Heart left ventricle (tissue), 16 donors: ENCODE data around the gene PRR22. TPM values are rescaled to one million over a fixed set of nuclear protein-coding genes. Genes with fewer than 3 reads are reported as not detected.

Source experiments
- ATAC-seq, 4 donors: fragments of 200-7000 bp; cut with Tn5 transposase; one replicate each; pipeline ENCODE4 v1.9.1; 2020 to 2022; ENCODE audit warnings: moderate library complexity in 4 of 4, mild to moderate bottlenecking in 3 of 4, moderate number of reproducible peaks in 1 of 4
- DNase-seq, 5 donors: peaks; one replicate each; pipeline ENCODE4 v3.0.0-alpha.2; 2020
- H3K27ac ChIP-seq, 12 donors: fragments of 200-600 bp; sonication (generic) in 4 of 12; one replicate each; pipeline versions ENCODE4 v1.5.0 to v1.8.0; 2016 to 2022; ENCODE audit warnings: mild to moderate bottlenecking in 2 of 12
- H3K27me3 ChIP-seq, 9 donors: fragments of 200-600 bp; sonication (generic) in 2 of 9; one replicate each; pipeline versions ENCODE4 v1.5.1 to v1.8.0; 2016 to 2022; ENCODE audit warnings: mild to moderate bottlenecking in 3 of 9
- H3K36me3 ChIP-seq, 9 donors: fragments of 200-600 bp; sonication (generic) in 2 of 9; one replicate each; pipeline versions ENCODE4 v1.5.0 to v1.8.0; 2018 to 2022; ENCODE audit warnings: mild to moderate bottlenecking in 2 of 9
- H3K4me1 ChIP-seq, 12 donors: fragments of 200-600 bp; sonication (generic) in 4 of 12; one replicate each; pipeline versions ENCODE4 v1.5.0 to v1.8.0; 2016 to 2022; ENCODE audit warnings: mild to moderate bottlenecking in 3 of 12
- H3K4me3 ChIP-seq, 12 donors: fragments of 200-600 bp; sonication (generic) in 4 of 12; one replicate each; pipeline versions ENCODE4 v1.5.0 to v1.8.0; 2017 to 2022; ENCODE audit warnings: mild to moderate bottlenecking in 9 of 12, moderate library complexity in 4 of 12
- H3K9me3 ChIP-seq, 12 donors: fragments of 200-600 bp; sonication (generic) in 4 of 12; one replicate each; pipeline versions ENCODE4 v1.5.0 to v1.8.0; 2016 to 2022; ENCODE audit warnings: mild to moderate bottlenecking in 1 of 12
- POLR2A ChIP-seq, 2 donors: fragments of 450-650 bp; IDR thresholded peaks; one replicate each; pipeline ENCODE4 v1.6.1; 2017; ENCODE audit warnings: antibody characterized with exemption in 2 of 2, mild to moderate bottlenecking in 2 of 2, moderate library complexity in 2 of 2
- WGBS, 4 donors: extraction: QIAGEN DNeasy Blood & Tissue Kit in 2 of 4; methylation state at CpG; one replicate each; pipeline versions ENCODE4 v1.1.5 to v1.1.7; 2013 to 2018; 5-methylcytosine and 5-hydroxymethylcytosine counted together
- intact Hi-C, 10 donors: fragments of 100-400 bp; cut with DNase I; formaldehyde crosslinking; loops; one replicate each; pipeline versions ENCODE4 v1.11.1 to v1.14.2; 2022
- polyA plus RNA-seq, 2 donors: library from polyadenylated mRNA; stranded (reverse); fragments of 200-250 nt; gene quantifications; one replicate each; pipeline ENCODE4 v1.2.3, GENCODE V29; 2013
- total RNA-seq, 9 donors: library from RNA; depleted of rRNA in 2 of 9; stranded (reverse); fragments of >200 nt in 2 of 9; fragmentation: NEBNext Ultra II Directional in 3 of 9; extraction: Animal tissue kit (Norgen Biotek cat#: 25700) in 3 of 9; gene quantifications; one replicate each; pipeline versions ENCODE4 v1.1.0 to v1.2.4, GENCODE V29; 2016 to 2023
- TF ChIP-seq, protein P1 (sequence below), 12 donors: fragments of 200-600 bp; sonication (generic) in 4 of 12; IDR thresholded peaks; one replicate each; pipeline versions ENCODE4 v1.5.0 to v1.8.0; 2018 to 2022; ENCODE audit warnings: antibody characterized with exemption in 12 of 12, mild to moderate bottlenecking in 5 of 12
- donor health status: ischemic (EF 13 %, LVEDD 7.1; RV severe dilation, severe dysfunction).
- donor health status: healthy with polysubstance abuse.
- donor health status: DM: no; HTN: yes; CAD: no.
- donor health status: DM: no; HTN: no; CAD: no.
- donor health status: ischemic (EF 25% LVEDD 6.9; RV normal size, moderate dysfunction).
- donor health status: ischemic (EF 25% LVEDD 5.7; RV mildly dilated, moderate dysfunction).
- donor health status: healthy.
- donor health status: DM: yes; HTN: yes; CAD: no.
- donor health status: ischemic (EF 35%, LVEDD 5.7; RV mildly dilated, moderate dysfunction).
- donor health status: nonischemic (EF 11% LVEDD 7.7; RV severe dilation, severe dysfunction).
- donor health status: DM: yes; HTN: yes; CAD: no.
- donor health status: PGD.
- donor health status: ischemic (EF 29% LVEDD 5.4; RV normal size, mild dysfunction).
- donor health status: nonischemic (EF 23%, LVEDD 6.1; RV moderate dilation, normal function).

Gene PRR22
- total and polyA plus RNA-seq, 11 donors: 0.91 to 1.9 (median 1.1) TPM; not detected in 2

DNA sequence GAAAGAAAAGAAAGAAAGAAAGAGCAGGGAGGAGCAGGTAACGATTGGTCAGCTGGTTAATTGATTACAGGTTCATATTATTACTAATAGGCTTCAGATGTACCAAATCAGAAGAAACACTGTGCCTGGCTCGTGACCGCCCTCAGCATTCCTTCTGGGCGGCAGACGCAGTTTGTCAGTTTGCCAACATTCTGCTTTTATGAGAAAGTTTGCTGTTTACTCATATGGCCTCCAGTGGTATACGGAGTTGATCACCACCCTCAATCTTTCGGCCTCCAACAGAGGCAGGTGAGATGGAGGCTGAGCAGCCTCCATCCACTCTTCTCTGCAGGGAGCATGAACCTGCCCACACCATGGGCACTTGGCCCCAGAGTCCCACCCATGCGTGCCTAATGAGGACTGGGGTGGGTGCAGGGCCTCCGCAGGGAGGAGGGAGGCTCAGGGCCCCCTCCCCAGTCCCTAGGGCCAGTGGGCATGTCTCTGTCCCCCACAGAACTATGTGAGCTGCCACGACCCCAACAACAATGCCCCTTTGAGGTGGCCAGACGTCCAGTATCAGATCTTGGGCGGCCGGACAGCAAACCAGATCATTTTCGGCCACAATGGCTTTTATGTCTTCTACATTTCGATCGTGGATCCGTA lies 8.8 kb downstream of the PRR22 start:
- no peak overlapping the region for H3K27ac ChIP-seq
- H3K4me1 ChIP-seq: no peaks in the 10 kb centered on the region
- no peak for TF ChIP-seq POLR2A (IDR thresholded peaks at IDR 0.05)
- TF ChIP-seq, protein P1, sequence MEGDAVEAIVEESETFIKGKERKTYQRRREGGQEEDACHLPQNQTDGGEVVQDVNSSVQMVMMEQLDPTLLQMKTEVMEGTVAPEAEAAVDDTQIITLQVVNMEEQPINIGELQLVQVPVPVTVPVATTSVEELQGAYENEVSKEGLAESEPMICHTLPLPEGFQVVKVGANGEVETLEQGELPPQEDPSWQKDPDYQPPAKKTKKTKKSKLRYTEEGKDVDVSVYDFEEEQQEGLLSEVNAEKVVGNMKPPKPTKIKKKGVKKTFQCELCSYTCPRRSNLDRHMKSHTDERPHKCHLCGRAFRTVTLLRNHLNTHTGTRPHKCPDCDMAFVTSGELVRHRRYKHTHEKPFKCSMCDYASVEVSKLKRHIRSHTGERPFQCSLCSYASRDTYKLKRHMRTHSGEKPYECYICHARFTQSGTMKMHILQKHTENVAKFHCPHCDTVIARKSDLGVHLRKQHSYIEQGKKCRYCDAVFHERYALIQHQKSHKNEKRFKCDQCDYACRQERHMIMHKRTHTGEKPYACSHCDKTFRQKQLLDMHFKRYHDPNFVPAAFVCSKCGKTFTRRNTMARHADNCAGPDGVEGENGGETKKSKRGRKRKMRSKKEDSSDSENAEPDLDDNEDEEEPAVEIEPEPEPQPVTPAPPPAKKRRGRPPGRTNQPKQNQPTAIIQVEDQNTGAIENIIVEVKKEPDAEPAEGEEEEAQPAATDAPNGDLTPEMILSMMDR (IDR thresholded peaks at IDR 0.05): no peak
- no peaks in the 10 kb centered on the region for H3K9me3 ChIP-seq
- no peak overlapping the region for H3K4me3 ChIP-seq
- no peaks in the 10 kb centered on the region for H3K27me3 ChIP-seq
- H3K36me3 ChIP-seq: no peaks in the 10 kb centered on the region
- peak in 1 of 4 donors; percentile 18 for ATAC-seq
- intact Hi-C loops: loop anchor here in 2 of 10 donors (10.0 kb wide), 1 partner anchor 249 kb away; no protein-coding TSS in a partner anchor
- DNase-seq: no peak
- WGBS, 4 donors: 64 to 75% (median 69%) methylated on average over 7 to 17 of the region's 17 CpGs

DNA sequence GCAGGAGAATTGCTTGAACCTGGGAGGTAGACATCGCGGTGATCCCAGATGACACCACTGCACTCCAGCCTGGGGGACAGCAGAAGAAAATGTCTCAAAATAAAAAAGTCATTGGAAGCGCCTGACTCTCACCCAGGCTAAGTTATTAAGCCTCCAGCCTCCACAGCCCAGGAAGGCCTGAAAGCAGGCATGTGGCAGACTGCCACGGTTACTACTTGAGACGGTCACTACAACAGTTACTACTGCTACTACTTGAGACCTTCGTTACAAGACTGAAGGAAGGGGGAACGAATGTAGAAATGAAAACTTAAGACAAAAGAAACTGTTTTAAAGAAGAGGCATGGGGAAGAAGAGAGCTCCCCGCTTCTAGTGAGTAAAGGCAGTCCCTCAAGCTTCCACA lies 9.6 kb downstream of the PRR22 start:
- ATAC-seq (no peak), DNase-seq (no peak)
- 76 to 87% (median 83%) methylated on average over 8 of the region's 8 CpGs for WGBS, 4 donors
- TF ChIP-seq, protein P1 (IDR thresholded peaks at IDR 0.05): no peak
- no peak for TF ChIP-seq POLR2A (IDR thresholded peaks at IDR 0.05)
- intact Hi-C loops: loop anchor here in 4 of 10 donors (5.0 to 10.0 kb wide), 2 partner anchors 247 to 250 kb away; no protein-coding TSS in a partner anchor
- Histone ChIP-seq H3K4me1 (no peaks in the 10 kb centered on the region), H3K4me3 (no peak overlapping the region), H3K36me3 (no peaks in the 10 kb centered on the region), H3K27me3 (no peaks in the 10 kb centered on the region), H3K9me3 (no peaks in the 10 kb centered on the region), H3K27ac (no peak overlapping the region)

DNA sequence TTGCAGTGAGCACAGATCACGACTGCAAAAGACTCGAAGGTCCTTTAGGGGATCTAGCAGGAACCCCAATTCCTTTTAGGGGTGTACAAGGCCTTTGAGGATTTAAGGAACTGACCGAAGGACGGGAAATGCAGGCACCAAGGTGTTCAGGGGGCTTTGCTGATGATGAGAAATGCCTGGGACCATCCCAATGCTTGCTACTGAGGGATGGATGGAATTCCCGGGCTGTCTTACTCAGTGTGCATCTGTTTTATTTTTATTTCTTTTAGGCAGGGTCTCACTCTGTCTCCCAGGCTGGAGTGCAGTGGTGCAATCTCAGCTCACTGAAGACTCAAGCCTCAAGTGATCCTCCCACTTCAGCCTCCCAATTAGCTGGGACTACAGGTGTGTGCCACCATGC lies 11.3 kb downstream of the PRR22 start:
- Histone ChIP-seq H3K27me3 (no peaks in the 10 kb centered on the region), H3K4me3 (no peak overlapping the region), H3K9me3 (no peaks in the 10 kb centered on the region), H3K4me1 (no peaks in the 10 kb centered on the region), H3K36me3 (no peaks in the 10 kb centered on the region), H3K27ac (no peak overlapping the region)
- DNase-seq: no peak
- intact Hi-C loops: loop anchor here in 5 of 10 donors (2.0 to 10.0 kb wide), 3 partner anchors 248 to 252 kb away; no protein-coding TSS in a partner anchor
- no peak for ATAC-seq
- no peak for TF ChIP-seq POLR2A (IDR thresholded peaks at IDR 0.05)
- TF ChIP-seq, protein P1 (IDR thresholded peaks at IDR 0.05): no peak
- 78 to 91% (median 86%) methylated on average over 5 of the region's 5 CpGs for WGBS, 4 donors

- Histone ChIP-seq H3K27ac (no peak overlapping the region), H3K27me3 (no peaks in the 10 kb centered on the region), H3K9me3 (no peaks in the 10 kb centered on the region), H3K36me3 (no peaks in the 10 kb centered on the region), H3K4me1 (no peaks in the 10 kb centered on the region), H3K4me3 (no peak overlapping the region)
- TF ChIP-seq, protein P1 (IDR thresholded peaks at IDR 0.05): no peak
- no peak for TF ChIP-seq POLR2A (IDR thresholded peaks at IDR 0.05)
- WGBS, 4 donors: 72 to 79% (median 76%) methylated on average over 19 of the region's 19 CpGs
- DNase-seq (no peak), ATAC-seq (no peak)
- intact Hi-C loops: loop anchor here in 5 of 10 donors (2.0 to 10.0 kb wide), 3 partner anchors 248 to 252 kb away; no protein-coding TSS in a partner anchor
Measured at GRCh38 chr19:5772416-5772815, 12.1 kb downstream of the PRR22 start.
